Measurements from ENCODE around the gene BRD9.

DNA sequence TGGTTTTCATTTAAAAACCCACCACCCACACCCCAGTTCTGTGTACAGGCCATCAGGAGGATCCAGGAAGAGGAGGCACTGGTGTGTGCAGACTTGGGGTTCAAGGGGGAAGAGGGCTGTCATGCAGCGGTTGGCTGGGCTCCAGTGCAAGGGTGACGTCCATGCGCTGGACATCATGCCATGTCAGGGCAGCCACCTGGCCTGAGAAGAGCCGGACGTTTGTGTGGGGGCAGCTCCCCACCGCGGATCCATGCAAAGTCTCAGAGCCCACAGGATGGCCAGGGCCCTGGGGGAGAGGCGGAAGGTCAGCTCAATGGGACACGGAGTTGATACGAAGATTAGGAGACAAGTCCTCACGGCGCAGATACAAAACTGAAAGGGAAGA lies 11.1 kb downstream of the BRD9 start:
- no peak for TF ChIP-seq POLR2A (IDR thresholded peaks at IDR 0.05; ENCODE audit: low read depth, low read length)
- no peak for TF ChIP-seq ELK1 (IDR thresholded peaks at IDR 0.05; ENCODE audit: borderline replicate concordance, low read depth, low read length)
- no peak for TF ChIP-seq RFX5 (IDR thresholded peaks at IDR 0.05; ENCODE audit: low read depth, low read length)
- no peak for TF ChIP-seq CEBPB (IDR thresholded peaks at IDR 0.05; ENCODE audit: low read depth, low read length)
- no peak for TF ChIP-seq USF2 (IDR thresholded peaks at IDR 0.05; ENCODE audit: low read depth, low read length)
- TF ChIP-seq CTCF (conservative IDR thresholded peaks at IDR 0.05; ENCODE audit: low read depth, low read length): no peak
- TF ChIP-seq RCOR1 (IDR thresholded peaks at IDR 0.05; ENCODE audit: insufficient replicate concordance, low read length): no peak
- no peak for TF ChIP-seq MAZ (IDR thresholded peaks at IDR 0.05; ENCODE audit: borderline replicate concordance, low read depth, low read length)
- no peak for TF ChIP-seq RAD21 (IDR thresholded peaks at IDR 0.05; ENCODE audit: low read length)
- no peak for TF ChIP-seq MXI1 (IDR thresholded peaks at IDR 0.05; ENCODE audit: borderline replicate concordance, low read depth, low read length)
- no peak for TF ChIP-seq MAFK (IDR thresholded peaks at IDR 0.05; ENCODE audit: low read depth, low read length)
- TF ChIP-seq CHD1 (IDR thresholded peaks at IDR 0.05; ENCODE audit: low read depth, low read length): no peak
- no peak for TF ChIP-seq NFE2L2 (IDR thresholded peaks at IDR 0.05; ENCODE audit: low read depth, low read length)

Data from IMR-90 (cell line).